ENCODE measurements around the gene LPP. TPM values are rescaled to one million over a fixed set of nuclear protein-coding genes. Genes with fewer than 3 reads are reported as not detected.

The LPP gene
- total and polyA plus RNA-seq, 2 of the 13 experiments (the other 11 are each of a cell fraction or from before 2014, with no cell fraction given) = 19.2 to 29.9 TPM

DNA sequence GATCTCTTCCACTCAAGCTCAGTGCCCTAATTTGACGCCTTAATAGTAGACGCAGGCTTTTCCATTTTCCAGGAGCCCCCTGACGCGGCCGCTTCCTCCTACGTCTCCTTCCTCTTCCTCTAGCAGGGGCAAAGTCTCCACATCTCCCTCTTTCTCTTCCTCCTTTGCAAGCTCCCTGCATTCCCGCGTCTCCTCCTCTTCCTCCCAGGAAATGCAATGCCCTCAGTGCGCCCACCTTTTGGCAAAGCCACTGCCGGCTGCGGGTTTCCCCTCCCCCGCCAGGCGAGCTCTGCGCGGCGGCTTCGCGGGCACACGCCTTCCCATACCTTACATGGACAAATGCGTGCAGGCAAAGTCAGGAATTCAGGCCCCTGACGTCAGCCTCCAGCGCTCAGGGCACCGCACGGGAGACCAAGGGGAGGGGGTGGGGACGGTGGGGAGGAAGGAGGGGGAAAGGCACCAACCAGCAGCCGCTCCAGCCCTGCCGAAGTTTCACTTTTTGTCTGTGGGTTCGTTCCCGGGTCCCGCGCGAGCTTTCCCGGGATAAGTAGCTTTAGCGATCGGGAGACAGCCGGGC, 432 bp upstream of the LPP start (continued):
- TF ChIP-seq, protein P1, sequence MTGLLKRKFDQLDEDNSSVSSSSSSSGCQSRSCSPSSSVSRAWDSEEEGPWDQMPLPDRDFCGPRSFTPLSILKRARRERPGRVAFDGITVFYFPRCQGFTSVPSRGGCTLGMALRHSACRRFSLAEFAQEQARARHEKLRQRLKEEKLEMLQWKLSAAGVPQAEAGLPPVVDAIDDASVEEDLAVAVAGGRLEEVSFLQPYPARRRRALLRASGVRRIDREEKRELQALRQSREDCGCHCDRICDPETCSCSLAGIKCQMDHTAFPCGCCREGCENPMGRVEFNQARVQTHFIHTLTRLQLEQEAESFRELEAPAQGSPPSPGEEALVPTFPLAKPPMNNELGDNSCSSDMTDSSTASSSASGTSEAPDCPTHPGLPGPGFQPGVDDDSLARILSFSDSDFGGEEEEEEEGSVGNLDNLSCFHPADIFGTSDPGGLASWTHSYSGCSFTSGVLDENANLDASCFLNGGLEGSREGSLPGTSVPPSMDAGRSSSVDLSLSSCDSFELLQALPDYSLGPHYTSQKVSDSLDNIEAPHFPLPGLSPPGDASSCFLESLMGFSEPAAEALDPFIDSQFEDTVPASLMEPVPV (CRISPR knock-in tag; IDR thresholded peaks at IDR 0.05) = peak; percentile 46; the same call in 1 of the 2 replicates
- TF ChIP-seq CREB1 (IDR thresholded peaks at IDR 0.05) = peak; percentile 70
- peak; percentile 67 for TF ChIP-seq CREB1 (CRISPR knock-in tag; IDR thresholded peaks at IDR 0.05)
- peak; percentile 65; the same call in 1 of the 2 replicates for TF ChIP-seq SALL1 (CRISPR knock-in tag; IDR thresholded peaks at IDR 0.05)
- TF ChIP-seq, protein P2, sequence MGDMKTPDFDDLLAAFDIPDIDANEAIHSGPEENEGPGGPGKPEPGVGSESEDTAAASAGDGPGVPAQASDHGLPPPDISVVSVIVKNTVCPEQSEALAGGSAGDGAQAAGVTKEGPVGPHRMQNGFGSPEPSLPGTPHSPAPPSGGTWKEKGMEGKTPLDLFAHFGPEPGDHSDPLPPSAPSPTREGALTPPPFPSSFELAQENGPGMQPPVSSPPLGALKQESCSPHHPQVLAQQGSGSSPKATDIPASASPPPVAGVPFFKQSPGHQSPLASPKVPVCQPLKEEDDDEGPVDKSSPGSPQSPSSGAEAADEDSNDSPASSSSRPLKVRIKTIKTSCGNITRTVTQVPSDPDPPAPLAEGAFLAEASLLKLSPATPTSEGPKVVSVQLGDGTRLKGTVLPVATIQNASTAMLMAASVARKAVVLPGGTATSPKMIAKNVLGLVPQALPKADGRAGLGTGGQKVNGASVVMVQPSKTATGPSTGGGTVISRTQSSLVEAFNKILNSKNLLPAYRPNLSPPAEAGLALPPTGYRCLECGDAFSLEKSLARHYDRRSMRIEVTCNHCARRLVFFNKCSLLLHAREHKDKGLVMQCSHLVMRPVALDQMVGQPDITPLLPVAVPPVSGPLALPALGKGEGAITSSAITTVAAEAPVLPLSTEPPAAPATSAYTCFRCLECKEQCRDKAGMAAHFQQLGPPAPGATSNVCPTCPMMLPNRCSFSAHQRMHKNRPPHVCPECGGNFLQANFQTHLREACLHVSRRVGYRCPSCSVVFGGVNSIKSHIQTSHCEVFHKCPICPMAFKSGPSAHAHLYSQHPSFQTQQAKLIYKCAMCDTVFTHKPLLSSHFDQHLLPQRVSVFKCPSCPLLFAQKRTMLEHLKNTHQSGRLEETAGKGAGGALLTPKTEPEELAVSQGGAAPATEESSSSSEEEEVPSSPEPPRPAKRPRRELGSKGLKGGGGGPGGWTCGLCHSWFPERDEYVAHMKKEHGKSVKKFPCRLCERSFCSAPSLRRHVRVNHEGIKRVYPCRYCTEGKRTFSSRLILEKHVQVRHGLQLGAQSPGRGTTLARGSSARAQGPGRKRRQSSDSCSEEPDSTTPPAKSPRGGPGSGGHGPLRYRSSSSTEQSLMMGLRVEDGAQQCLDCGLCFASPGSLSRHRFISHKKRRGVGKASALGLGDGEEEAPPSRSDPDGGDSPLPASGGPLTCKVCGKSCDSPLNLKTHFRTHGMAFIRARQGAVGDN (CRISPR knock-in tag; IDR thresholded peaks at IDR 0.05) = peak; percentile 83
- TF ChIP-seq MTF1 (CRISPR knock-in tag; IDR thresholded peaks at IDR 0.05) = 0 out of 2 replicates have a peak, but pooled peaks have one; percentile 21
- TF ChIP-seq ZGPAT (CRISPR knock-in tag; IDR thresholded peaks at IDR 0.05) = peak; percentile 7; the same call in 1 of the 2 replicates
- TF ChIP-seq STAT5B (CRISPR knock-in tag; IDR thresholded peaks at IDR 0.05) = no peak
- TF ChIP-seq ZNF589 (CRISPR knock-in tag; conservative IDR thresholded peaks at IDR 0.05) = 0 out of 2 replicates have a peak, but pooled peaks have one; percentile 40
- no peak for TF ChIP-seq SSRP1 (CRISPR knock-in tag; IDR thresholded peaks at IDR 0.05)
- TF ChIP-seq, protein P3, sequence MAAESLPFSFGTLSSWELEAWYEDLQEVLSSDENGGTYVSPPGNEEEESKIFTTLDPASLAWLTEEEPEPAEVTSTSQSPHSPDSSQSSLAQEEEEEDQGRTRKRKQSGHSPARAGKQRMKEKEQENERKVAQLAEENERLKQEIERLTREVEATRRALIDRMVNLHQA (CRISPR knock-in tag; IDR thresholded peaks at IDR 0.05) = no peak
- 0 out of 2 replicates have a peak, but pooled peaks have one; percentile 26 for TF ChIP-seq POLR2G (IDR thresholded peaks at IDR 0.05; ENCODE audit: low read depth, low read length)
- 0 out of 2 replicates have a peak, but pooled peaks have one; percentile 59 for TF ChIP-seq KLF15 (CRISPR knock-in tag; IDR thresholded peaks at IDR 0.05; ENCODE audit: borderline replicate concordance)
- peak; percentile 26; the same call in 1 of the 2 replicates for TF ChIP-seq KDM3A (CRISPR knock-in tag; IDR thresholded peaks at IDR 0.05; ENCODE audit: low read depth)
- 0 out of 2 replicates have a peak, but pooled peaks have one; percentile 43 for TF ChIP-seq ELF1 (CRISPR knock-in tag; IDR thresholded peaks at IDR 0.05)
- no peak for TF ChIP-seq DNMT3B (CRISPR knock-in tag; conservative IDR thresholded peaks at IDR 0.05)
- TF ChIP-seq ZNF607 (CRISPR knock-in tag; IDR thresholded peaks at IDR 0.05; ENCODE audit: borderline replicate concordance) = no peak
- no peak for TF ChIP-seq ZNF816 (CRISPR knock-in tag; IDR thresholded peaks at IDR 0.05; ENCODE audit: borderline replicate concordance)
- no peak for TF ChIP-seq ZNF296 (CRISPR knock-in tag; conservative IDR thresholded peaks at IDR 0.05)
- peak; percentile 75; the same call in 1 of the 2 replicates for TF ChIP-seq MED13 (CRISPR knock-in tag; IDR thresholded peaks at IDR 0.05)
- peak; percentile 73; the same call in 1 of the 2 replicates for TF ChIP-seq ZSCAN30 (CRISPR knock-in tag; IDR thresholded peaks at IDR 0.05)
- TF ChIP-seq ZNF644 (CRISPR knock-in tag; IDR thresholded peaks at IDR 0.05; ENCODE audit: low read depth) = no peak
- no peak for TF ChIP-seq DNMT1 (CRISPR knock-in tag; IDR thresholded peaks at IDR 0.05)
- peak; percentile 48; the same call in 1 of the 2 replicates for TF ChIP-seq ZNF232 (CRISPR knock-in tag; IDR thresholded peaks at IDR 0.05; ENCODE audit: borderline replicate concordance)
